Mesothelial cell of epicardium (in vitro differentiated cells): ENCODE measurements around the gene RPS27L. TPM values are rescaled to one million over a fixed set of nuclear protein-coding genes. Genes with fewer than 3 reads are reported as not detected.
"Not testable (repeated sequence)": the region's sequence is repeated elsewhere in the genome, so short reads cannot be mapped to it uniquely, and the experiment has no call there.

Experiments
- DNase-seq, 2 experiments: peaks; one replicate each; pipeline ENCODE4 v3.0.0; 2021; ENCODE audit warnings: low spot score in 2 of 2; ENCODE audit not compliant: unreplicated experiment in 2 of 2
- H3K27ac Mint-ChIP-seq: 2 replicates; pipeline ENCODE4 v1.8.0; 2021; ENCODE audit warnings: mixed read lengths
- H3K27me3 Mint-ChIP-seq: 2 replicates; pipeline ENCODE4 v1.8.0; 2021; ENCODE audit warnings: low read depth, mixed read lengths
- H3K36me3 Mint-ChIP-seq: 2 replicates; pipeline ENCODE4 v1.8.0; 2021; ENCODE audit warnings: mixed read lengths
- H3K4me1 Mint-ChIP-seq: 2 replicates; pipeline ENCODE4 v1.8.0; 2021; ENCODE audit warnings: mixed read lengths
- H3K4me3 Mint-ChIP-seq: 2 replicates; pipeline ENCODE4 v1.8.0; 2021; ENCODE audit warnings: mild to moderate bottlenecking, moderate library complexity, mixed read lengths
- H3K9me3 Mint-ChIP-seq: 2 replicates; pipeline ENCODE4 v1.8.0; 2021; ENCODE audit warnings: mixed read lengths
- CTCF ChIP-seq: fragments of 200-600 bp; sonication (generic); IDR thresholded peaks from one replicate; pipeline ENCODE4 v1.5.0; 2021; ENCODE audit warnings: antibody characterized with exemption; ENCODE audit not compliant: unreplicated experiment
- total RNA-seq: library from RNA; stranded (reverse); gene quantifications from 3 replicates; pipeline ENCODE4 v1.2.1, GENCODE V29; 2021

Gene RPS27L
- total RNA-seq, 1 donor from 2014 or later = 130 TPM

GRCh38 chr15:63107895-63108546 is 49.3 kb downstream of the RPS27L start:
- peaks cover 13% of the 10 kb centered on the region for H3K4me1 Mint-ChIP-seq
- peaks cover 14% of the 10 kb centered on the region for H3K9me3 Mint-ChIP-seq
- no peak overlapping the region for H3K4me3 Mint-ChIP-seq
- H3K27me3 Mint-ChIP-seq = no peaks in the 10 kb centered on the region
- DNase-seq = no peak
- H3K27ac Mint-ChIP-seq = peak overlapping the region; percentile 80
- no peaks in the 10 kb centered on the region for H3K36me3 Mint-ChIP-seq
- no peak for TF ChIP-seq CTCF

GRCh38 chr15:63105354-63105753 is 51.9 kb downstream of the RPS27L start:
- Mint-ChIP-seq H3K9me3 (peaks cover 14% of the 10 kb centered on the region), H3K4me1 (peaks cover 13% of the 10 kb centered on the region)
- not testable (repeated sequence) for DNase-seq, H3K27me3 Mint-ChIP-seq, H3K4me3 Mint-ChIP-seq, H3K36me3 Mint-ChIP-seq, H3K27ac Mint-ChIP-seq

- DNase-seq = no peak
- H3K9me3 Mint-ChIP-seq = peaks cover 14% of the 10 kb centered on the region
- no peak overlapping the region for H3K4me3 Mint-ChIP-seq
- H3K4me1 Mint-ChIP-seq = peaks cover 13% of the 10 kb centered on the region
- H3K27ac Mint-ChIP-seq = no peak overlapping the region
- TF ChIP-seq CTCF = no peak
- no peaks in the 10 kb centered on the region for H3K36me3 Mint-ChIP-seq
- no peaks in the 10 kb centered on the region for H3K27me3 Mint-ChIP-seq
These were observed 52.5 kb downstream of the RPS27L start for GRCh38 chr15:63104727-63105126.

- Mint-ChIP-seq H3K9me3 (peaks cover 12% of the 10 kb centered on the region), H3K4me1 (peaks cover 7% of the 10 kb centered on the region), H3K27me3 (no peaks in the 10 kb centered on the region), H3K4me3 (no peak overlapping the region), H3K36me3 (no peaks in the 10 kb centered on the region), H3K27ac (no peak overlapping the region)
- no peak for DNase-seq
- TF ChIP-seq CTCF = no peak
These were observed 53.9 kb downstream of the RPS27L start for GRCh38 chr15:63103416-63103815.

GRCh38 chr15:63099581-63099980 is 57.7 kb downstream of the RPS27L start:
- H3K4me3 Mint-ChIP-seq, H3K9me3 Mint-ChIP-seq, H3K36me3 Mint-ChIP-seq, DNase-seq, H3K27ac Mint-ChIP-seq, H3K27me3 Mint-ChIP-seq, H3K4me1 Mint-ChIP-seq: not testable (repeated sequence)

- not testable (repeated sequence) for H3K4me1 Mint-ChIP-seq, H3K4me3 Mint-ChIP-seq, H3K36me3 Mint-ChIP-seq, H3K9me3 Mint-ChIP-seq, H3K27me3 Mint-ChIP-seq, H3K27ac Mint-ChIP-seq, DNase-seq
These were observed 58.4 kb downstream of the RPS27L start for GRCh38 chr15:63098901-63099300.

Other genes with a start within 250 kb of the RPS27L start
- 635 to 667 TPM (median 659 TPM) in 3 replicates for gene TPM1, start 114.7 kb downstream of the RPS27L start, total RNA-seq
- 7.6 to 9.0 TPM (median 8.2 TPM) in 3 replicates for gene LACTB, start 35.6 kb downstream of the RPS27L start, total RNA-seq
- gene RAB8B, start 32.1 kb upstream of the RPS27L start, total RNA-seq = 20.2 to 27.1 TPM (median 22.7 TPM) in 3 replicates
- 19.7 to 22.0 TPM (median 21.9 TPM) in 3 replicates for gene APH1B, start 120.1 kb upstream of the RPS27L start, total RNA-seq
- gene CA12, start 224.4 kb upstream of the RPS27L start, total RNA-seq = 1.0 to 1.6 TPM (median 1.3 TPM) in 3 replicates